GM12878 (cell line): ENCODE data around the gene RBM26. TPM values are rescaled to one million over a fixed set of nuclear protein-coding genes. Genes with fewer than 3 reads are reported as not detected.

ENCODE experiments used
- ATAC-seq: fragments of 200-7000 bp; cut with Tn5 transposase; 3 replicates; pipeline ENCODE4 v1.9.1; 2020; ENCODE audit warnings: mild to moderate bottlenecking, moderate library complexity
- BruUV-seq: library from RNA; stranded (reverse); fragments of 400-500 nt; replicated peaks from 2 replicates; lab custom pipeline; 2021; lab: Mats Ljungman, UMichigan
- CTCF ChIA-PET: fragments of 300-600 bp; sonication (Branson Sonifier 250); formaldehyde crosslinking; extraction: SDS; loops from one replicate; lab custom pipeline; 2021; ENCODE audit warnings: inconsistent platforms; lab: Yijun Ruan, JAX
- POLR2A ChIA-PET: fragments of 350-600 bp; formaldehyde crosslinking; extraction: SDS; loops from one replicate; lab custom pipeline; 2021; ENCODE audit warnings: inconsistent platforms; lab: Charles Lee
- RAD21 ChIA-PET: fragments of 300-600 bp; sonication (Branson Sonifier 250); formaldehyde crosslinking; loops from one replicate; lab custom pipeline; 2023; ENCODE audit warnings: antibody characterized with exemption; ENCODE audit not compliant: unreplicated experiment; lab: Charles Lee
- SMC1A ChIA-PET: fragments of 300-600 bp; sonication (Branson Sonifier 250); formaldehyde crosslinking; loops from one replicate; lab custom pipeline; 2023; ENCODE audit not compliant: unreplicated experiment, uncharacterized antibody; lab: Charles Lee
- DNase-seq: peaks from one replicate; pipeline ENCODE4 v3.0.0-alpha.2; 2011; ENCODE audit warnings: low read depth, low spot score
- FAIRE-seq: peaks from 3 replicates; lab custom pipeline; 2011; peaks lifted over from hg19 to GRCh38; lab: Jason Lieb, UNC
- H2AFZ ChIP-seq: 2 replicates; pipeline ENCODE4 v1.6.0; 2011; ENCODE audit warnings: low read depth, low read length, control low read depth; ENCODE audit not compliant: control insufficient read depth
- H3K27ac ChIP-seq: 2 replicates; pipeline ENCODE4 v1.5.1; 2011; ENCODE audit warnings: control low read depth; ENCODE audit not compliant: control insufficient read depth, insufficient read depth
- H3K27me3 ChIP-seq, 2 experiments: replicated peaks in 1 of 2; 2 replicates each; pipeline versions ENCODE4 v1.6.0 to v1.6.1; 2011; ENCODE audit warnings: low read length in 1 of 2; ENCODE audit not compliant: control insufficient read depth in 2 of 2, insufficient read depth in 2 of 2
- H3K36me3 ChIP-seq, 2 experiments: 2 replicates each; pipeline ENCODE4 v1.5.1; 2011; ENCODE audit warnings: low read length in 1 of 2; ENCODE audit not compliant: control insufficient read depth in 2 of 2, insufficient read depth in 2 of 2
- H3K4me1 ChIP-seq: 2 replicates; pipeline ENCODE4 v1.6.1; 2011; ENCODE audit warnings: mild to moderate bottlenecking, low read length, moderate library complexity, mixed read lengths; ENCODE audit not compliant: control insufficient read depth, insufficient read depth
- H3K4me2 ChIP-seq: 2 replicates; pipeline ENCODE4 v1.6.0; 2011; ENCODE audit warnings: control low read depth; ENCODE audit not compliant: control insufficient read depth, insufficient read depth
- H3K4me3 ChIP-seq: fragments of 200-600 bp; sonication (generic); 2 replicates; pipeline ENCODE4 v1.5.1; 2016
- H3K79me2 ChIP-seq: 2 replicates; pipeline ENCODE4 v1.6.0; 2011; ENCODE audit warnings: low read length; ENCODE audit not compliant: control insufficient read depth, insufficient read depth
- H3K9ac ChIP-seq: 2 replicates; pipeline ENCODE4 v1.8.0; 2011; ENCODE audit warnings: low read length, control low read depth, mixed read lengths; ENCODE audit not compliant: control insufficient read depth, insufficient read depth
- H3K9me3 ChIP-seq: replicated peaks from 3 replicates; pipeline ENCODE4 v1.5.1; 2011; ENCODE audit warnings: mild to moderate bottlenecking, low read length; ENCODE audit not compliant: control insufficient read depth, insufficient read depth
- H4K20me1 ChIP-seq: 2 replicates; pipeline ENCODE4 v1.6.0; 2011; ENCODE audit not compliant: control insufficient read depth, insufficient read depth
- BCL11A ChIP-seq: IDR thresholded peaks from 2 replicates; pipeline ENCODE4 v1.6.1; 2011; ENCODE audit warnings: low read depth, low read length
- CEBPB ChIP-seq, 2 experiments: fragments of 150-350 bp in 1 of 2; IDR thresholded peaks; 2 replicates each; pipeline ENCODE4 v1.6.1; 2012 to 2014; ENCODE audit warnings: low read depth in 2 of 2, low read length in 2 of 2, borderline replicate concordance in 1 of 2, inconsistent platforms in 1 of 2
- E2F4 ChIP-seq: IDR thresholded peaks from 2 replicates; pipeline ENCODE4 v1.6.1; 2012; ENCODE audit warnings: low read depth, low read length, improper control_type of control experiment
- HDAC2 ChIP-seq: fragments of 200-600 bp; sonication (generic); IDR thresholded peaks from 2 replicates; pipeline ENCODE4 v1.6.1; 2017
- PML ChIP-seq: IDR thresholded peaks from 2 replicates; pipeline ENCODE4 v1.6.1; 2012; ENCODE audit warnings: low read length, inconsistent platforms
- POU2F2 ChIP-seq: IDR thresholded peaks from 3 replicates; pipeline ENCODE4 v1.6.1; 2011; ENCODE audit warnings: low read depth, mild to moderate bottlenecking, low read length, borderline replicate concordance
- RBBP5 ChIP-seq: fragments of 200-600 bp; sonication (generic); conservative IDR thresholded peaks from 2 replicates; pipeline ENCODE4 v1.6.1; 2016
- SREBF1 ChIP-seq: IDR thresholded peaks from 2 replicates; pipeline ENCODE4 v1.6.1; 2012; ENCODE audit warnings: mild to moderate bottlenecking, low read length
- SREBF2 ChIP-seq: IDR thresholded peaks from 2 replicates; pipeline ENCODE4 v1.6.1; 2012; ENCODE audit warnings: mild to moderate bottlenecking, low read length
- ZNF274 ChIP-seq: IDR thresholded peaks from one replicate; pipeline ENCODE4 v1.8.0; 2011; ENCODE audit not compliant: insufficient read length, insufficient read depth
- WGBS: methylation state at CpG from one replicate; pipeline ENCODE4 v1.1.6; 2016; ENCODE audit warnings: low lambda C conversion rate; ENCODE audit not compliant: insufficient replicate concordance, insufficient coverage; ENCODE audit errors: missing lambda C conversion rate; 5-methylcytosine and 5-hydroxymethylcytosine counted together
- in situ Hi-C: fragments of 300-500 bp; cut with MboI; formaldehyde crosslinking; loops from 9 replicates; pipeline ENCODE4 v1.14.3; 2018; ENCODE audit warnings: mixed read lengths
- intact Hi-C: fragments of 100-400 bp; cut with micrococcal nuclease; formaldehyde crosslinking; loops from one replicate; pipeline ENCODE4 v1.14.2; 2022; ENCODE audit not compliant: unreplicated experiment
- polyA plus RNA-seq, 11 experiments: library from polyadenylated mRNA; depleted of rRNA in 4 of 11; unstranded in 6 of 11; stranded (reverse) in 5 of 11; fragments of >200 nt; fragmentation: Nextera tagmentation in 4 of 11; fragmentation: Illumina TruSeq in 1 of 11; extraction: Ambion mirVana in 4 of 11; extraction: Trizol in 1 of 11; gene quantifications; 1 replicate in 1 of 11; 2 replicates in 10 of 11; pipeline versions ENCODE4 v1.2.1 to v1.2.3, GENCODE V29; 2011 to 2016; ENCODE audit warnings: inconsistent platforms in 2 of 11, missing spikeins in 2 of 11, low read depth in 1 of 11
- total RNA-seq, 4 experiments: library from RNA; depleted of rRNA in 3 of 4; stranded (reverse); fragments of >200 nt in 3 of 4; fragmentation: Illumina TruSeq in 1 of 4; extraction: Trizol in 1 of 4; gene quantifications; 2 replicates each; pipeline versions ENCODE4 v1.2.1 to v1.2.3, GENCODE V29; 2013 to 2021
- TF ChIP-seq, protein P1 (sequence below): fragments of 450-650 bp; IDR thresholded peaks from 2 replicates; pipeline ENCODE4 v1.6.1; 2017; ENCODE audit warnings: mild to moderate bottlenecking
- TF ChIP-seq, protein P2 (sequence below): IDR thresholded peaks from 2 replicates; pipeline ENCODE4 v1.6.1; 2011; ENCODE audit warnings: mild to moderate bottlenecking, low read depth, low read length, moderate library complexity; ENCODE audit not compliant: insufficient replicate concordance
- TF ChIP-seq, protein P3 (sequence below): fragments of 450-650 bp; IDR thresholded peaks from 2 replicates; pipeline ENCODE4 v1.6.1; 2017; ENCODE audit warnings: mild to moderate bottlenecking, moderate library complexity

Gene RBM26
- total and polyA plus RNA-seq, 10 of the 15 experiments (the other 5 are each of a cell fraction or from before 2014, with no cell fraction given) = 17.6 to 71.3 (median 38.9) TPM

- TF ChIP-seq POU2F2 (no peak), SREBF2 (no peak), PML (no peak), CEBPB (IDR thresholded peaks at IDR 0.05; ENCODE audit: borderline replicate concordance in 1 of 2, low read depth in 2 of 2, low read length in 2 of 2) (no peak)
- TF ChIP-seq, protein P1, sequence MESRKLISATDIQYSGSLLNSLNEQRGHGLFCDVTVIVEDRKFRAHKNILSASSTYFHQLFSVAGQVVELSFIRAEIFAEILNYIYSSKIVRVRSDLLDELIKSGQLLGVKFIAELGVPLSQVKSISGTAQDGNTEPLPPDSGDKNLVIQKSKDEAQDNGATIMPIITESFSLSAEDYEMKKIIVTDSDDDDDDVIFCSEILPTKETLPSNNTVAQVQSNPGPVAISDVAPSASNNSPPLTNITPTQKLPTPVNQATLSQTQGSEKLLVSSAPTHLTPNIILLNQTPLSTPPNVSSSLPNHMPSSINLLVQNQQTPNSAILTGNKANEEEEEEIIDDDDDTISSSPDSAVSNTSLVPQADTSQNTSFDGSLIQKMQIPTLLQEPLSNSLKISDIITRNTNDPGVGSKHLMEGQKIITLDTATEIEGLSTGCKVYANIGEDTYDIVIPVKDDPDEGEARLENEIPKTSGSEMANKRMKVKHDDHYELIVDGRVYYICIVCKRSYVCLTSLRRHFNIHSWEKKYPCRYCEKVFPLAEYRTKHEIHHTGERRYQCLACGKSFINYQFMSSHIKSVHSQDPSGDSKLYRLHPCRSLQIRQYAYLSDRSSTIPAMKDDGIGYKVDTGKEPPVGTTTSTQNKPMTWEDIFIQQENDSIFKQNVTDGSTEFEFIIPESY = no peak
Measured at GRCh38 chr13:79271616-79272015, 134.4 kb downstream of the RBM26 start (continued).

GRCh38 chr13:79270859-79271258 lies 135.2 kb downstream of the RBM26 start:
- ChIA-PET RAD21 (no interaction called here), SMC1A (no interaction called here), POLR2A (no interaction called here), CTCF (interaction anchor here (0.7 kb wide), 2 partner anchors 312 to 653 kb away, joined by 3 read pairs; no protein-coding TSS in a partner anchor)
- intact Hi-C loops = no loop called here
- no peak overlapping the region for H3K4me2 ChIP-seq
- no peak for ATAC-seq
- FAIRE-seq = no peak
- 14% methylated on average over 3 of the region's 3 CpGs for WGBS
- no peaks in the 10 kb centered on the region for H3K4me1 ChIP-seq
- no peak overlapping the region for H3K27ac ChIP-seq
- TF ChIP-seq, protein P2, sequence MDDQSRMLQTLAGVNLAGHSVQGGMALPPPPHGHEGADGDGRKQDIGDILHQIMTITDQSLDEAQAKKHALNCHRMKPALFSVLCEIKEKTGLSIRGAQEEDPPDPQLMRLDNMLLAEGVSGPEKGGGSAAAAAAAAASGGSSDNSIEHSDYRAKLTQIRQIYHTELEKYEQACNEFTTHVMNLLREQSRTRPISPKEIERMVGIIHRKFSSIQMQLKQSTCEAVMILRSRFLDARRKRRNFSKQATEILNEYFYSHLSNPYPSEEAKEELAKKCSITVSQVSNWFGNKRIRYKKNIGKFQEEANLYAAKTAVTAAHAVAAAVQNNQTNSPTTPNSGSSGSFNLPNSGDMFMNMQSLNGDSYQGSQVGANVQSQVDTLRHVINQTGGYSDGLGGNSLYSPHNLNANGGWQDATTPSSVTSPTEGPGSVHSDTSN = no peak
- no peak for TF ChIP-seq BCL11A
- TF ChIP-seq SREBF1 = no peak
- TF ChIP-seq HDAC2 = no peak
- no peak for TF ChIP-seq RBBP5
- TF ChIP-seq ZNF274 = no peak
- no peak for TF ChIP-seq E2F4
- TF ChIP-seq, protein P3, sequence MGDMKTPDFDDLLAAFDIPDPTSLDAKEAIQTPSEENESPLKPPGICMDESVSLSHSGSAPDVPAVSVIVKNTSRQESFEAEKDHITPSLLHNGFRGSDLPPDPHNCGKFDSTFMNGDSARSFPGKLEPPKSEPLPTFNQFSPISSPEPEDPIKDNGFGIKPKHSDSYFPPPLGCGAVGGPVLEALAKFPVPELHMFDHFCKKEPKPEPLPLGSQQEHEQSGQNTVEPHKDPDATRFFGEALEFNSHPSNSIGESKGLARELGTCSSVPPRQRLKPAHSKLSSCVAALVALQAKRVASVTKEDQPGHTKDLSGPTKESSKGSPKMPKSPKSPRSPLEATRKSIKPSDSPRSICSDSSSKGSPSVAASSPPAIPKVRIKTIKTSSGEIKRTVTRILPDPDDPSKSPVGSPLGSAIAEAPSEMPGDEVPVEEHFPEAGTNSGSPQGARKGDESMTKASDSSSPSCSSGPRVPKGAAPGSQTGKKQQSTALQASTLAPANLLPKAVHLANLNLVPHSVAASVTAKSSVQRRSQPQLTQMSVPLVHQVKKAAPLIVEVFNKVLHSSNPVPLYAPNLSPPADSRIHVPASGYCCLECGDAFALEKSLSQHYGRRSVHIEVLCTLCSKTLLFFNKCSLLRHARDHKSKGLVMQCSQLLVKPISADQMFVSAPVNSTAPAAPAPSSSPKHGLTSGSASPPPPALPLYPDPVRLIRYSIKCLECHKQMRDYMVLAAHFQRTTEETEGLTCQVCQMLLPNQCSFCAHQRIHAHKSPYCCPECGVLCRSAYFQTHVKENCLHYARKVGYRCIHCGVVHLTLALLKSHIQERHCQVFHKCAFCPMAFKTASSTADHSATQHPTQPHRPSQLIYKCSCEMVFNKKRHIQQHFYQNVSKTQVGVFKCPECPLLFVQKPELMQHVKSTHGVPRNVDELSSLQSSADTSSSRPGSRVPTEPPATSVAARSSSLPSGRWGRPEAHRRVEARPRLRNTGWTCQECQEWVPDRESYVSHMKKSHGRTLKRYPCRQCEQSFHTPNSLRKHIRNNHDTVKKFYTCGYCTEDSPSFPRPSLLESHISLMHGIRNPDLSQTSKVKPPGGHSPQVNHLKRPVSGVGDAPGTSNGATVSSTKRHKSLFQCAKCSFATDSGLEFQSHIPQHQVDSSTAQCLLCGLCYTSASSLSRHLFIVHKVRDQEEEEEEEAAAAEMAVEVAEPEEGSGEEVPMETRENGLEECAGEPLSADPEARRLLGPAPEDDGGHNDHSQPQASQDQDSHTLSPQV = no peak
- TF ChIP-seq, all 136 proteins: peak for 0
- no TSS peak for BruUV-seq
- H3K36me3 ChIP-seq = no peaks in the 10 kb centered on the region
- no peak overlapping the region for H2AFZ ChIP-seq
- no peaks in the 10 kb centered on the region for H4K20me1 ChIP-seq
- H3K27me3 ChIP-seq = no peaks in the 10 kb centered on the region
- in situ Hi-C loops = no loop called here
- H3K9ac ChIP-seq = no peak overlapping the region
- H3K4me3 ChIP-seq = no peak overlapping the region
- no peak for DNase-seq
- no peaks in the 10 kb centered on the region for H3K9me3 ChIP-seq
- H3K79me2 ChIP-seq = no peaks in the 10 kb centered on the region
